Right renal pelvis (tissue), 4 donors: ENCODE measurements around the gene CCDC141. TPM values are rescaled to one million over a fixed set of nuclear protein-coding genes. Genes with fewer than 3 reads are reported as not detected.
A peak's percentile ranks its signal among the peaks of the same experiment; 100 is the strongest.

Experiments
- DNase-seq, 4 donors: peaks; one replicate each; pipeline ENCODE4 v3.0.0-alpha.2; 2013; ENCODE audit warnings: low read depth in 4 of 4, low spot score in 3 of 4, missing footprints in 1 of 4
- polyA plus RNA-seq, 4 donors: library from polyadenylated mRNA; unstranded; fragments of 120-200 nt; gene quantifications; one replicate each; pipeline ENCODE4 v1.2.1, GENCODE V29; 2013; ENCODE audit not compliant: insufficient read length in 4 of 4

Gene CCDC141
- polyA plus RNA-seq, 4 donors = 0.13 to 0.21 (median 0.15) TPM

DNA sequence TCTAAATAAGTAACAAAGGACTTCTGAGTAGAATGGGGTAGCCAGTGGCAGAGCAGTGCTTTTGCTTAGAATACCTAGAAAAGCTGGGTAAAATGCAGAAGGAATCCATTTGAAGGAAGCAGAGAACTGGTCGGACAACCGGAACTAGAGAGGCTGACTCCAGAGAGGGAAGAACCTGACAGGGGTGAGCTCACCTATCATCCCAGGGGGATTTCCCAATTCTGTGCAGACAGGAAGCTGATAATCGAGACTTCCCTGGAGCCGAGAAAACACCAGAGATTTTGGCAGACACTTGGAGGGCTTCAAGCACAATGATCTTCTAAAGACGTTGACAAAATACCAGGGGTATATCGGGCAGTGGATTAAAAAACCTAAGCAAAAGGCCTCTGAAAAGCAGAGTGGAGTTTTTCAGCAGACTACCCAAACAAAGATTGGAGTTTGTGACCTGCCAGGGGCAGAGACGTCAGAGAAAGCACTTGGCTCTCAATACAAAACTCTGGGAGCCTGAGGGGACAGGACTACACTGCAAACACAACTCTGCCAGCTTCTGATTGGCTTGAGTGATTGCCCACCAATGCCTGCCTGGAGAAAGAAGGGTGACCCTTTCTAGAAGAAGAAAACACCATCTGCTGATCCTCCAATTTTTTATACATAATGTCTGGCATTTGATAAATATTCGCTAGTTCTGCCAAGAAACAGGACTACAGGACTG, 175.3 kb downstream of the CCDC141 start:
- no peak for DNase-seq

- DNase-seq = no peak
Measured at GRCh38 chr2:178873912-178874311, 176.0 kb downstream of the CCDC141 start.

- DNase-seq = no peak
Measured at GRCh38 chr2:178871536-178871935, 178.4 kb downstream of the CCDC141 start.

- no peak for DNase-seq
Measured at GRCh38 chr2:178870703-178871102, 179.2 kb downstream of the CCDC141 start.

- no peak for DNase-seq
Measured at GRCh38 chr2:178865999-178866398, 183.9 kb downstream of the CCDC141 start.

DNA sequence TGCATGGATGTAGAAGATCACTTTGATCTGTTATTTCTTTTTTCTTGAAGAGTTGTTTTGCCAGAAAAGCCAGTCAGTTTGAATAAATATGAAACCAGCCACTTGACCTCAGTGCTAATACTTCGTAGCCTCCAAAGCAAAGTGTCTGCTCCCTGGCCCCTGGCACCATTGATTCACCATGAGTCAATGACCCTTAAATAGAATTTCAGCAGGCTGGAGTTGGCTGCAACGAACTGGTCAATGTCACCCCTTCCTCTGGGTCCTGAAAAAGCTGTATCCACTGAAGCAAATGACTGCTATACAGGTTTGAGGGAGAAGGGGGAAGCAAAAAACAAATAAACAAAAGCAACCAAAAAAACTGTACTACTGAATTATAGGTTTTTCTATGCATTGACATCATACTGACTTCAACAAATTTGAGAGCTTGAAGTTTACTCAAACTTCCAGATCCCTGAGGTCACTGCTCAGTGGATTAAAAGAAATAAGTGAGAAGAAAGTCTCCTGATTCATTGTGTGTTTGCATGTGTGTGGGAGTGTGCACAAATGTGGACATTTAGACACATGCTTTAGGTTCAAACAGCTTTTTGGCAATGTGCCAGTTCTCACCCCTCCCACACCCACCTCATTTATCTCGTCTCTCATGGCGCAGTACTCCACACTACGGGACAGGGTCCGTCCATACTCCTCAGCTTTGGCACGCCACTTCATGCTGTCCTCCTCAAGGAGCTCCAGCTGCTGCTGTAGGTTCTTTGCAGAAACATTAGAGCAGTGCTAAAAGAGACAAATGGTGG, 184.6 kb downstream of the CCDC141 start:
- peak in 3 of 4 donors; percentile 12 to 20 (median 16) for DNase-seq

- DNase-seq = no peak
Measured at GRCh38 chr2:178863856-178864620, 185.9 kb downstream of the CCDC141 start.

DNA sequence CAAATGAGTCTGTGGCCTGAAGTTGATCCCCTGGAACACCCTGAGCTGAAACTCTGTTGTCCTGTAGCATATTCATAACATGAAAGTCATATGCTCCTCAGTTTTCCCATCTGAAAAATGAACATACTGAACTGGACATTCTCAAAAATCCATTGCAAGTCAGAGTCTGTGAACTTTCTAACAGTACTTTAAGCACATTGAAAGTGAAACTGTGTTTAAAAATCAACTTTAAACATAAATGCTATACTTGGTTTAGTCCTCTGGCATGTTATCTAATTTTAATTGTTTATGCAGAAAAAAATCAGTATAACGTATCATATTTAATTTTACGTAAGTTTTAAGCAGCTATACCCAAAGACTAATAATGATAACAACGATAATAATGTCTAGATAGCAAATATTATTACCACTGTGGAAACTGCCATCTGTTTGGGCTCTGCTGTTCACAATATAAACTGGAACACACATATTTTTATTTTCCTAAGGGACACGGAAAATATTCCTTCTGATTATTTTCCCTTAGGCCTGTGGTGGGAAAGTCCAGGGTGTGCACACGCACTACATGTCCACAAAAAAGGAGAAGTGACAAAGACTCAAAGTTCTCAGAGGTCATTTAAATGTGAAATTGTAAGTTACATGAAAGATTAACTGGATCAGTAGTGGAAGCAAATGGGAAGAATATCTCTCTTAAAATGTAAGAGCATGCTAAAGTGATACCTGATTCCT, 186.6 kb downstream of the CCDC141 start:
- no peak for DNase-seq

DNA sequence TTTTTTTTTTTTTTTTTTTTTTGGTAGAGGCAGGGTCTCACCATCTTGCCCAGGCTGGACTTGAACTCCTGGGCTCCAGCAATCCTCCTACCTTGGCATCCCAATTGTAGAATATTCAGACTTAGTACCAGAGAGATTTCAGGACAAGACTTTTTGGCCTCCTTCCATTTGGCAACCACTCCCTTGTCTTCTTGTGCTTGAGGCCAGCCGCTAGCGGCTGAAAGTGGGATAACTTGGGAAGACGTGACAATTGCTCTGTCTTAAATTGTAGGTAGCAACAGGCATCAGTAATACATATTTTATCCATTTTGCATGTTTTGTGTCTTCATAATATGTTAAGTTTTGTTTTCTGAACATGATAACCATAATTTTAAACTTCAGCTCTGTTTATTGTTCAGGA, 189.4 kb downstream of the CCDC141 start:
- no peak for DNase-seq

DNA sequence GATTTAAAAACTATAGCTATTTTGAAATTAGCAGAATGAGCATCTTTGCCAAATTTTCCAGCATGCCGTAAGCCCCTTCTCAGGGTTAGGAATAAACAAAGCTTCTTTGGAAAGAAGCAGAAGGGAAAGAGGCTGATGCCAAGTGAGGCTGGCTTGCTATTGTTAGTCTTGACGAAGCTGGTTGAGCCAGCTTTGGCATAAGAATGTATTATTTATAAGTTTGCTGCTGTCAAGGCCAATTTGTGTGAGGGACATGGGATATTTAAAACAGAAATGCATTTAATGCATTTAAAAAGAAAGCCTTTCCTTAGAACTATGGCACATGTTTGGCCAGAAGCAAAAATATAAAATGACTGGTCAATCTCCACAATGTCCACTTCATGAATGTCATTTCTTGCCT, 190.2 kb downstream of the CCDC141 start:
- DNase-seq = no peak

DNA sequence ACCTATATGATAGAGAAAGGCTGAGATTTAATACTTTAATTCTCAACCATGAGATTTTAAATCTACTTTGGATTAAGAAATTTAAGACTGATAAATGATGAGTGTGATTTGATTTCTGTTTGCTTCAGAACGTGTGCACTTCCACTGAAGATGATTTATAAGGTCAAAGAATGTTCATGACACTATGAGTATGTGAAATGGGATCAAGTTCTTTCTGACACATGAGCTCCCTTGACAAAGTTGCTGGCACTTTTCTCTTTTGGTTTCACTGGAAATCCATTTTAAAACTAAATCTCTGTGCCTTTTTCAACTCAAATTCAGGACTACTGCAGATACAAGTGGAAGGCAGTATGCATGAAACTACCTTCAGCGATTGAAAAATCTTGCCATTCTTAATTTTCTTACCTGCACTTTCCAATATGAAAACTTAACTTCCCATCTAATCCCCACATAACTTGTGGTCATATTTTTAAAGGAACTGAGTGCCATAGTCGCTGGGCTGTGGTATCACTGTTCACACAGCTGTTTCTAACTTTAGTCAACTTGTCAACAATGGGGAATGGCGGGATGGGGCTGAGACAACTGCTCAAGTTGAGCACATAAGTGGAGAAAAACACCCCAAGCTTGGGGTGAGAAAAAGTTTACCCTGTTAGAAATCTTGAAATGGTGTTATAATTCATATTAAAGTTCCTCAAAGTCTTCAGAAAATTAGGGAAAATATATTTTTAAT, 190.9 kb downstream of the CCDC141 start:
- no peak for DNase-seq

- DNase-seq = no peak
Measured at GRCh38 chr2:178855151-178855550, 194.8 kb downstream of the CCDC141 start.

- DNase-seq = no peak
Measured at GRCh38 chr2:178848335-178848734, 201.6 kb downstream of the CCDC141 start.

DNA sequence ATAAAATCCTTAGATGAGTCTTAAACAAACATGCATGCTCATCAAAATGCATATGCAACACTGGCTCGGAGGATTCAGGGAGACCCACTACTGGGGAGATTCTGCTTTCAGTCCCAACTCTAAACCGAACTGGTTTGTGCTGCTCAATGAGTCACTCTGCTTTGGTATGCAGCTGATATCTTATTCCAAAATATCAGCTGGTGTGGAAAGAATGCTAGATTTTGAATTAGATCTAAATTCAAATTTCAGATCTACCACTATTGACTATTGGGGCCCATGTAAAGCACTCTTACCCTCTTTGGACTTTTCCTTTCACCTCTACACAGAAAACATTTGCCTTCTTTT, 203.5 kb downstream of the CCDC141 start:
- no peak for DNase-seq

- DNase-seq = no peak
Measured at GRCh38 chr2:178845566-178846457, 204.1 kb downstream of the CCDC141 start.

DNA sequence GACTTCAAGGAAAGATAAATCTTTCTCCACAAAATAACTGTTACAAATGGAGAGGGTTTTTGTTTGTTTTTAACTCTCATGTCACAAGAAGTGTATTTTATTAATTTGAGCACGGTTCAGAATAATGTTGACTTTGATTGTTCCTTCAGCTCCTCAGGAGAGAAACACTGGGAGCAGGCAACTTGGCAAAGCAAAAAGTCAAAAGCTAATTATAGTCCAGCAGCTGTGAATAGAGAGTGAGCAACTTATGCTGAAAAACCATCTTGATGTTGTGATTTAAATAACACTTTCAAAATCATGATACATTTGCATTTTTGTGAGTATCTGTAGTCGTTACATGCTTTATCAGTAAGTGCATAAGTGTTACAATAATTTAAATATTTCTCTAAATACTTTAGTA, 205.2 kb downstream of the CCDC141 start:
- DNase-seq = no peak

DNA sequence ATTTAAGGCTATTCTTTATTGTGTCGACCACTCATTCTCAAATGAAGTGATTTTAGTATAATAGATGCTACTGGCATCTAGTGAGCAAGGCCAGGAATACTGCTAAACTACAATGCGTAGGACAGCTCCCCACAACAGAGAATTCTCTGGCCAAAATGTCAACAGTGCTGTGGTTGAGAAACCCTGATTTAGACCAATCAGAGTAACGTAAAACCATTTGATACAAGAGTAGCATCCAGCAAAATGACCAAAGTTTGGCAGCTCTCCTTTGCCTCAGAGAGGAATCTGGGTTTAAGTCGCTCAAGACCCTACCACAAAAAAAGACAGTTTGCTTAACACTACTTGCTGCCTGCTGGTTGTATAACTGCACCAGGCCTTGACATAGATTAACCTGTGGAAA, 205.7 kb downstream of the CCDC141 start:
- no peak for DNase-seq

DNA sequence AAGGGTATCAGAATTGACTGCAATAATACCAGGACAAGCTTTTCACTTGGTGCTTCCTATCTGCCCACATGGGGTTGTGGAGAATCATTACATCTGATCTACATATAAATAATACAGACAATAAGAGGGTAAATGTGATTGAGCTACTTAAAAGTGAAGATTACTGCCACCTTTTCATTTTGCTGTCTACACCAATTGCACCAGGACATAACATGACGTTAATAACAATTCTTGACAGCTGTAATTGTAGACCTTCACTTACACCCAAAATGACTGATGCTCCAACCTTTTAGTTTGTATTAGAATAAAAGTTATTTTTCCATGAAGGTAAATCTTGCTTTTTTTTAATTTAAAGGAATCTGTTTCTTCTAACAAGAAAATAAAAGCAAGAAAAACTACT, 206.2 kb downstream of the CCDC141 start:
- no peak for DNase-seq

DNA sequence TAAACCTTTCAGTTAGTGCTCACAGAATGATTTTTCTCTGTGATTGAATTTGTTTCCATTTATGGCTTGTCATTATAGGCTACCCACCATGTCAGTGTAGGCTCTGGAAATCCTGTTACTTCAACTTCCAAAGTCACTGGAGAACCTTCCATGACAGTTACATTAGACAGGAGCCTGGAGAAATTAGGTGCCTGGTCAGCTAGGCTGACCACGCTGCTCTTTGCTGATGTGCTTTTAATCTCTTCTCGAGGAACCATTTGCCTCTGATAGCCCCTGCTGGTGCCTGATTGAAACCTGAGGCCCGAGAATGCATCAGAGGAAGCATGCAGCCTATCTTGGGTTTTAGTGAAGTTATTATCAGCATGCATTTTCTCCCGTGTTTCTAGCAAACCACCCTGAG, 213.1 kb downstream of the CCDC141 start:
- no peak for DNase-seq
